ENCODE measurements around the gene CDH4.

DNA sequence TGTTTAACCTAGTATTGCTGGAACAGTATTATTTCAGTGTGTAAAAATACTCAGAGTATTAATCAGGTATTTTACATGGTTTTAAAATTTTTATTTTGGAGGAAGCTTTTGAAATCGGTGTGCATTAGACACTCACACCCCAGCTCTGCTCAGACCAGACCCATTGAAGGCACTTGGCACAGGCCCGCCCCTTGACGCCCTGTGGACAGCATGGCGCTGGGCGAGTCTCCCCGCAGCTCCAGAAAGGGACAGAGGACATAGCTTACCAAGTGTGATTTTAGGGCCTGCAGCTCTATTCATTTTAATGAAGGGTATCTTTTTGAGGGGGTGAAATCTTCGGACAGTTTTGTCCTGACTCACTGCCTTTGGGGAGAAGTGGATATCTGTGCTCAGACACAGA lies 164.5 kb downstream of the CDH4 start:
- TF ChIP-seq, protein P1, sequence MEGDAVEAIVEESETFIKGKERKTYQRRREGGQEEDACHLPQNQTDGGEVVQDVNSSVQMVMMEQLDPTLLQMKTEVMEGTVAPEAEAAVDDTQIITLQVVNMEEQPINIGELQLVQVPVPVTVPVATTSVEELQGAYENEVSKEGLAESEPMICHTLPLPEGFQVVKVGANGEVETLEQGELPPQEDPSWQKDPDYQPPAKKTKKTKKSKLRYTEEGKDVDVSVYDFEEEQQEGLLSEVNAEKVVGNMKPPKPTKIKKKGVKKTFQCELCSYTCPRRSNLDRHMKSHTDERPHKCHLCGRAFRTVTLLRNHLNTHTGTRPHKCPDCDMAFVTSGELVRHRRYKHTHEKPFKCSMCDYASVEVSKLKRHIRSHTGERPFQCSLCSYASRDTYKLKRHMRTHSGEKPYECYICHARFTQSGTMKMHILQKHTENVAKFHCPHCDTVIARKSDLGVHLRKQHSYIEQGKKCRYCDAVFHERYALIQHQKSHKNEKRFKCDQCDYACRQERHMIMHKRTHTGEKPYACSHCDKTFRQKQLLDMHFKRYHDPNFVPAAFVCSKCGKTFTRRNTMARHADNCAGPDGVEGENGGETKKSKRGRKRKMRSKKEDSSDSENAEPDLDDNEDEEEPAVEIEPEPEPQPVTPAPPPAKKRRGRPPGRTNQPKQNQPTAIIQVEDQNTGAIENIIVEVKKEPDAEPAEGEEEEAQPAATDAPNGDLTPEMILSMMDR (tag by site-specific recombination; IDR thresholded peaks at IDR 0.05) = no peak
- TF ChIP-seq MYNN (tag by site-specific recombination; IDR thresholded peaks at IDR 0.05; ENCODE audit: borderline replicate concordance) (no peak), ZNF549 (tag by site-specific recombination; IDR thresholded peaks at IDR 0.05) (no peak), ZNF211 (tag by site-specific recombination; IDR thresholded peaks at IDR 0.05; ENCODE audit: low read depth) (no peak), ZNF416 (tag by site-specific recombination; IDR thresholded peaks at IDR 0.05) (no peak), ZBTB1 (tag by site-specific recombination; IDR thresholded peaks at IDR 0.05) (no peak), ZNF138 (tag by site-specific recombination; IDR thresholded peaks at IDR 0.05; ENCODE audit: borderline replicate concordance) (no peak)
- TF ChIP-seq, protein P2, sequence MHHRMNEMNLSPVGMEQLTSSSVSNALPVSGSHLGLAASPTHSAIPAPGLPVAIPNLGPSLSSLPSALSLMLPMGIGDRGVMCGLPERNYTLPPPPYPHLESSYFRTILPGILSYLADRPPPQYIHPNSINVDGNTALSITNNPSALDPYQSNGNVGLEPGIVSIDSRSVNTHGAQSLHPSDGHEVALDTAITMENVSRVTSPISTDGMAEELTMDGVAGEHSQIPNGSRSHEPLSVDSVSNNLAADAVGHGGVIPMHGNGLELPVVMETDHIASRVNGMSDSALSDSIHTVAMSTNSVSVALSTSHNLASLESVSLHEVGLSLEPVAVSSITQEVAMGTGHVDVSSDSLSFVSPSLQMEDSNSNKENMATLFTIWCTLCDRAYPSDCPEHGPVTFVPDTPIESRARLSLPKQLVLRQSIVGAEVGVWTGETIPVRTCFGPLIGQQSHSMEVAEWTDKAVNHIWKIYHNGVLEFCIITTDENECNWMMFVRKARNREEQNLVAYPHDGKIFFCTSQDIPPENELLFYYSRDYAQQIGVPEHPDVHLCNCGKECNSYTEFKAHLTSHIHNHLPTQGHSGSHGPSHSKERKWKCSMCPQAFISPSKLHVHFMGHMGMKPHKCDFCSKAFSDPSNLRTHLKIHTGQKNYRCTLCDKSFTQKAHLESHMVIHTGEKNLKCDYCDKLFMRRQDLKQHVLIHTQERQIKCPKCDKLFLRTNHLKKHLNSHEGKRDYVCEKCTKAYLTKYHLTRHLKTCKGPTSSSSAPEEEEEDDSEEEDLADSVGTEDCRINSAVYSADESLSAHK (tag by site-specific recombination; IDR thresholded peaks at IDR 0.05) = no peak
